GM10847 (cell line): ENCODE measurements around the gene CAD.

Experiments
- POLR2A ChIP-seq: IDR thresholded peaks from 2 replicates; pipeline ENCODE4 v1.6.1; 2011; ENCODE audit not compliant: insufficient read length; ENCODE audit errors: extremely low read depth

CAD gene

DNA sequence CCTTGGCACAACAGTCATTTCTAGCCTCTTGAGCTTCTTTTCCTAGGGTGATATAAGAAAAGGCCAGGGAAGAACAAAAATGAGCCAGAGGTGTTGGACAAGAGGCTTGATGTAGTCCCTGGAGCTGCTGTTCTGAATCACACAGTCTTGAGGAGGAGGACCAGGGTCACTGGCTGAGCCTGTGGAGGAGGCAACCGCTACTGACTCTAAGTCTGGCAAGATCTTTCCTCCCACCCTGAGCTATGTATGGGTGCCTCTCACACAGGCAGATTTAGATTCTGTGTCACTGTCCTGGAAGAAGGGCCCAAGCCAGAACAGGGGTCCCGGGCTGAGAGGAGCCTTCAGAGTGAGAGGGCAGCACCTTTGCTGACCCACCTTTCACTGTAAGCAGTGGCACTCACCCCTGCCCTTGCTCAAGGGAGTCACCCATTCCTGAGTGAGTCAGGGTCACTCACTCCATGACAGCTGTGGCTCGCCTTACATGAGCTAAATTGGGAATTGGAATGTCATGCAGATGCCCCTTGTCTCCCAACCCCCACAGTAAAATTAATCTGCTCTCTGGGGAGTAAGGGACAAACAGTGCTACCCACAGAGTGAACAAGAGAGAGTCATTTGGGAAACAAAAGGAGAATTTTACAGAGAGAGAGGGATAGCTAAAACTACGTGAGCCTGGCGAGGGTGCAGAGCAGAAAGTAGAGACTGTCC lies 64.8 kb downstream of the CAD start, which contains the start of gene TRIM54:
Gene TRIM54, plus strand, starts transcription at position 575 of the 705 bp plus-strand sequence. CDS start 303 bp downstream, outside the sequence.
- no peak for TF ChIP-seq POLR2A

DNA sequence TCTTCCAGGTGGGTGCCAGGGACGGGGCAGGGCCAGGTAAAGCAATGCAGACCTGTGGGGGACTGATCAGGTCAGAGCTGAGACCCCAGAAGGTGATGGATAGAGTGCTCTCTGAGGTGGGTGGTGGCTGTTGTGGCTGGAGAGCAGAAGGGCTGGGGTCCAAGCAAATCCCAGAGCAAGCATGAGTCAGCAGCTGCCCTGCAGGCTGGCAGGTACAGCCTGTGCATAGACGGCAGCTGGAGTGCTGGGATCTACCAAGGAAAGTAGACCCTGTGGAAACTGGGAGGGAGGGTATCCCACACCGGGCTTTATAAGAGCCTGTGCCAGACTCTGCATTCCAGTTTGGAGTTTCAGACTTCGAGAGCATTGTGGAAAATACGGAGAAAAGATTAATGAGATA lies 65.7 kb downstream of the CAD start:
- TF ChIP-seq POLR2A: no peak

DNA sequence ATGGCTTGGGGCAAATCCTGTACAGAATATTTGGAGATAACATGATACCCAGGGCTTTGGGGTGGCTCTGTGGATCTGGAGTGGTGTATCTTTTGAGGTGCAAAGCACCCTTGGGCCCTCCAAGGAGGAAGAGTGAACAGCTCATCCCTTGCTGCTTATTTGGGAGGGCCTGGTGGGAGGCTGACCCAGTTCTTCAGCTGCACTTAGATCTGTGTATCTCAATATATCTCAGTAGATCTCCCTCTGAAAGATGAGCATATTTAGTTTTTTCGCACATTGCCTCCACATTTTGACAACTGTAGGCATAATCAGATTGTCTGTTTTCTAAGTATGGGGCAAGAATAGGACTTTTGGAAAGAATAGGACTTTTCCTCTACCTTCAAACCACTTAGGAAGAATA lies 67.8 kb downstream of the CAD start:
- TF ChIP-seq POLR2A: no peak

DNA sequence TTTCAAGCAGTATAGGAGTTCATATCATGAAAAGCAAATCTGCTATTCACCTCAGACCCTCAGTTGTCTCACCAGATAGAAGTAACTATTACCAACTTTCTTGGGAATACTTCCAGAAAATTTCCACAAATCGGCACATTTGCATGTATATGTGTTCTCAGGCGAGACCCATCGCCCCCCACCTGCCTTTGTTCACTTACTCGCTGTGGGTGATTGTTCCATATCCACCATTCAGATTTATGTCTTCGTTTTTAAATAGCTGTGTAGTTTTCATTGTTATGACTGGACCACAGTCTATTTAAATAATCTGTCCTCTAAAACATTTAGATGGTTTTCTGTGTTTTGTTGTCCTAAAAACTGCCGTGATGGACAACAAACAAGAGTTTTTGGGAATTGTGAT lies 68.3 kb downstream of the CAD start:
- TF ChIP-seq POLR2A: no peak

DNA sequence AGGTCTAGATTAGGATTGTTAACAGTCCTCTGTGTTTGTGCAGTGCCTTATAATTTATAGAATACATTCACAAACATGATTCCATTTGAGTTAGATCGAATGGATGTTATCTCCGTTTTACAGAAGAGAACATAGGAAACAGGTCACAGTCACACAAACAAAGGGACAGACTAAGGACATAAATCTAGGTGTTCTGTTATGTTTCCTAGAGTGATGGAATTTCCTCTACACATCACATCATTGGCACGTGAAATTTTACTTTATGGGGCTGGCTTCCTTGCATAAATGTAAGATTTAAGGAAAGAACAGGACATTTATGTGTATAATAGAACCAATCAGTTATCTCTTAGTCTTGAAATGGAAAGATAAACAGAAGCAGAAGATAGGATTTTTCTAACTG lies 71.4 kb downstream of the CAD start:
- TF ChIP-seq POLR2A: no peak

DNA sequence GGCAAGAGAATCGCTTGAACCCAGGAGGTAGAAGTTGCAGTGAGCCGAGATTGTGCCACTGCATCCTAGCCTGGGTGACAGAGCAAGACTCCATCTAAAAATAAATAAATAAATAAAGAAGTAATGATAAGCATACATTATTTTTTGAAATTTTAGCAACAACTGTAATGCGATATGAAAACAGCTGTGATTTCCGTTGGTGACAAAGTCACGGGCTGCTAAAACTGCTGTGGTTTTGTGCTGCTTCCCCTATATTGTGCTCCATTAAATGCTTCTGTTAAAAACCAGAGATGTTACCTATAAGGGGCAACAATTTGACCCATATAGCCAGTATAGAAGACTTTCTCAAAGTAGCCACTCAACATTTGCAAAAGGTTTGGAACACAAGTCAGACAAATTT lies 73.4 kb downstream of the CAD start:
- TF ChIP-seq POLR2A: no peak

DNA sequence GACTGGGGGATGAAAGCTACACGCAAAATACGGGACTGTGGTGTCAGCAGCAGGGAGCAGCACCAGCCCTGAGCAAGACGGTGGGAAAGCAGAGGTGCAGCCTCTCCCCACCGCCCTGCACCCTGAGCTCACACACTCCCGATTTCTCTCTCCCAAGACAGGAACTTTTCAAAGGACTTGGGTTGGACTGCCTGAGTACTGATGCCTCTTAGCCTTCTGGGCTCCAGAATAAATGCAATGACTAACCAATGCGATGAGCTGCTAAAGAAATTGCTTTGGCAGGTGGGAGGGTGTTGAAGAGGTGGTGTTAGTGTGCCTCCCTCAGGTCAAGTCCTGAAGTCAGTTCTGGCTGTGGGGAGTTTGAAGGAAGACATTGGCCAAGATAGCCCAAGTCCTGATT lies 74.7 kb downstream of the CAD start:
- no peak for TF ChIP-seq POLR2A
